Keratinocyte (primary cell): ENCODE measurements around the gene CNTNAP2. TPM values are rescaled to one million over a fixed set of nuclear protein-coding genes. Genes with fewer than 3 reads are reported as not detected.

Experiments
- DNase-seq: peaks from one replicate; pipeline ENCODE4 v3.0.0-alpha.2; 2011; ENCODE audit warnings: low read depth, missing footprints, low spot score
- FAIRE-seq: peaks from 2 replicates; lab custom pipeline; 2011; peaks lifted over from hg19 to GRCh38; lab: Jason Lieb, UNC
- H2AFZ ChIP-seq: 2 replicates; pipeline ENCODE4 v1.6.0; 2012; ENCODE audit warnings: low read length, control low read depth, inconsistent platforms; ENCODE audit not compliant: control insufficient read depth
- H3K27ac ChIP-seq: 2 replicates; pipeline ENCODE4 v1.5.1; 2011; ENCODE audit warnings: low read length; ENCODE audit not compliant: control insufficient read depth, insufficient read depth
- H3K27me3 ChIP-seq: 3 replicates; pipeline ENCODE4 v1.6.0; 2011; ENCODE audit warnings: low read length; ENCODE audit not compliant: control insufficient read depth, insufficient read depth; ENCODE audit errors: extremely low read depth
- H3K36me3 ChIP-seq, 2 experiments: 2 replicates in 1 of 2; 3 replicates in 1 of 2; pipeline ENCODE4 v1.5.1; 2011; ENCODE audit warnings: low read length in 2 of 2, mild to moderate bottlenecking in 1 of 2; ENCODE audit not compliant: control insufficient read depth in 2 of 2, insufficient read depth in 2 of 2; ENCODE audit errors: extremely low read depth in 1 of 2
- H3K4me1 ChIP-seq: 3 replicates; pipeline ENCODE4 v1.5.1; 2011; ENCODE audit warnings: low read length; ENCODE audit not compliant: control insufficient read depth, insufficient read depth; ENCODE audit errors: extremely low read depth
- H3K4me2 ChIP-seq: 3 replicates; pipeline ENCODE4 v1.6.0; 2011; ENCODE audit warnings: low read depth, low read length; ENCODE audit not compliant: control insufficient read depth, insufficient read depth; ENCODE audit errors: extremely low read depth
- H3K4me3 ChIP-seq, 3 experiments: fragments of 200-600 bp in 1 of 3; sonication (generic) in 1 of 3; 2 replicates in 2 of 3; 3 replicates in 1 of 3; pipeline ENCODE4 v1.5.1; 2011 to 2016; ENCODE audit warnings: low read length in 3 of 3, mild to moderate bottlenecking in 3 of 3, control low read depth in 2 of 3, inconsistent platforms in 1 of 3, low read depth in 1 of 3, mixed read lengths in 1 of 3, mixed run types in 1 of 3, moderate library complexity in 1 of 3; ENCODE audit not compliant: control insufficient read depth in 2 of 3, insufficient read depth in 2 of 3; ENCODE audit errors: extremely low read depth in 1 of 3
- H3K79me2 ChIP-seq: 2 replicates; pipeline ENCODE4 v1.6.0; 2012; ENCODE audit warnings: low read length; ENCODE audit not compliant: control insufficient read depth, insufficient read depth
- H3K9ac ChIP-seq: 3 replicates; pipeline ENCODE4 v1.6.0; 2011; ENCODE audit warnings: low read length; ENCODE audit not compliant: control insufficient read depth, insufficient read depth; ENCODE audit errors: extremely low read depth
- H3K9me1 ChIP-seq: 3 replicates; pipeline ENCODE4 v1.6.0; 2011; ENCODE audit warnings: low read length; ENCODE audit not compliant: control insufficient read depth, insufficient read depth; ENCODE audit errors: extremely low read depth
- H3K9me3 ChIP-seq: 2 replicates; pipeline ENCODE4 v1.5.1; 2012; ENCODE audit warnings: low read depth, low read length; ENCODE audit not compliant: control insufficient read depth
- H4K20me1 ChIP-seq: 3 replicates; pipeline ENCODE4 v1.6.0; 2011; ENCODE audit warnings: low read length; ENCODE audit not compliant: control insufficient read depth, insufficient read depth; ENCODE audit errors: extremely low read depth
- EZH2 ChIP-seq: IDR thresholded peaks from one replicate; pipeline ENCODE4 v1.6.1; 2012; ENCODE audit warnings: inconsistent platforms, mild to moderate bottlenecking, low read length, moderate library complexity
- dilution Hi-C: fragments of 300-500 bp; cut with MboI; formaldehyde crosslinking; loops from one replicate; pipeline ENCODE4 v1.7.0; 2020; ENCODE audit warnings: low sequenced_read_pairs; ENCODE audit not compliant: extremely low pct_ligation_motif_present
- polyA plus RNA-seq, 5 experiments: library from polyadenylated mRNA; depleted of rRNA in 3 of 5; stranded (reverse) in 3 of 5; stranded (forward) in 1 of 5; unstranded in 1 of 5; fragments of >200 nt; gene quantifications; 1 replicate in 1 of 5; 2 replicates in 3 of 5; 3 replicates in 1 of 5; pipeline versions ENCODE4 v1.2.1 to v1.2.3, GENCODE V29; 2011 to 2012; ENCODE audit warnings: missing spikeins in 2 of 5, low read depth in 1 of 5, low replicate concordance in 1 of 5
- TF ChIP-seq, protein P1 (sequence below), 3 experiments: IDR thresholded peaks in 1 of 3; conservative IDR thresholded peaks in 1 of 3; optimal IDR thresholded peaks in 1 of 3; 2 replicates in 2 of 3; 3 replicates in 1 of 3; pipeline versions ENCODE3 to v1.5.1; 2011; ENCODE audit warnings: low read length in 3 of 3, mild to moderate bottlenecking in 3 of 3, moderate library complexity in 2 of 3, control low read depth in 1 of 3, inconsistent platforms in 1 of 3; ENCODE audit not compliant: insufficient read depth in 2 of 3; ENCODE audit errors: extremely low read depth in 1 of 3

Gene CNTNAP2
- polyA plus RNA-seq, 1 donor (not counting 4 experiments of a cell fraction or from before 2014, with no cell fraction given): 1.4 TPM

DNA sequence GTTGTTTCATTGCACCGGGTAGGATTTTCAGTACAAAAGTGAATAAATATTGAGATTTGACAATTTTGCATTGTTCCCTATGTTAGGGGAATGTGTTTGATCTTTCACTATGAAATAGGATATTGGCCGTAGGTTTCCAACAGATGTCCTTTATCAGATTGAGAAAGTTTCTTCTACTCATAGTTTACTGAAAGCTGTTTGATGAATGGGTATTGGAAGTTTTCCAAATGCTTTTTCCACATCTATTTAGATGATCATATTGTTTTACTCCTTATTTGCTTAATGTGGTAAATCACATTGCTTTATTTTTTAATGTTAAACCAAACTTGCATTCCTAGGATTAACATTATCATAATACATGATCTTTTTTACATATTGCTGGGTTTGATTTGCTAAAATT lies 2296.1 kb downstream of the CNTNAP2 start:
- dilution Hi-C loops: no loop called here
- no peak overlapping the region for H2AFZ ChIP-seq
- H3K36me3 ChIP-seq: no peaks in the 10 kb centered on the region
- no peaks in the 10 kb centered on the region for H3K27me3 ChIP-seq
- FAIRE-seq (no peak), DNase-seq (no peak)
- no peak for TF ChIP-seq EZH2
- TF ChIP-seq, protein P1, sequence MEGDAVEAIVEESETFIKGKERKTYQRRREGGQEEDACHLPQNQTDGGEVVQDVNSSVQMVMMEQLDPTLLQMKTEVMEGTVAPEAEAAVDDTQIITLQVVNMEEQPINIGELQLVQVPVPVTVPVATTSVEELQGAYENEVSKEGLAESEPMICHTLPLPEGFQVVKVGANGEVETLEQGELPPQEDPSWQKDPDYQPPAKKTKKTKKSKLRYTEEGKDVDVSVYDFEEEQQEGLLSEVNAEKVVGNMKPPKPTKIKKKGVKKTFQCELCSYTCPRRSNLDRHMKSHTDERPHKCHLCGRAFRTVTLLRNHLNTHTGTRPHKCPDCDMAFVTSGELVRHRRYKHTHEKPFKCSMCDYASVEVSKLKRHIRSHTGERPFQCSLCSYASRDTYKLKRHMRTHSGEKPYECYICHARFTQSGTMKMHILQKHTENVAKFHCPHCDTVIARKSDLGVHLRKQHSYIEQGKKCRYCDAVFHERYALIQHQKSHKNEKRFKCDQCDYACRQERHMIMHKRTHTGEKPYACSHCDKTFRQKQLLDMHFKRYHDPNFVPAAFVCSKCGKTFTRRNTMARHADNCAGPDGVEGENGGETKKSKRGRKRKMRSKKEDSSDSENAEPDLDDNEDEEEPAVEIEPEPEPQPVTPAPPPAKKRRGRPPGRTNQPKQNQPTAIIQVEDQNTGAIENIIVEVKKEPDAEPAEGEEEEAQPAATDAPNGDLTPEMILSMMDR (optimal IDR thresholded peaks at IDR 0.05 in 1 of 3, IDR thresholded peaks at IDR 0.05 in 1 of 3, conservative IDR thresholded peaks at IDR 0.05 in 1 of 3; ENCODE audit: extremely low read depth in 1 of 3, insufficient read depth in 2 of 3, low read length in 3 of 3): no peak
- no peaks in the 10 kb centered on the region for H3K4me1 ChIP-seq
- H3K9me1 ChIP-seq: no peaks in the 10 kb centered on the region
- H3K9ac ChIP-seq: no peak overlapping the region
- H3K4me2 ChIP-seq: no peak overlapping the region
- no peaks in the 10 kb centered on the region for H3K79me2 ChIP-seq
- H3K9me3 ChIP-seq: no peaks in the 10 kb centered on the region
- no peaks in the 10 kb centered on the region for H4K20me1 ChIP-seq
- H3K27ac ChIP-seq: no peak overlapping the region
- no peak overlapping the region for H3K4me3 ChIP-seq

- Histone ChIP-seq H3K27ac (no peak overlapping the region), H3K4me1 (no peaks in the 10 kb centered on the region), H4K20me1 (no peaks in the 10 kb centered on the region), H3K79me2 (no peaks in the 10 kb centered on the region), H3K9ac (no peak overlapping the region), H2AFZ (no peak overlapping the region), H3K9me1 (no peaks in the 10 kb centered on the region), H3K27me3 (no peaks in the 10 kb centered on the region), H3K9me3 (no peaks in the 10 kb centered on the region), H3K4me3 (no peak overlapping the region), H3K36me3 (no peaks in the 10 kb centered on the region), H3K4me2 (no peak overlapping the region)
- FAIRE-seq: no peak
- no peak for DNase-seq
- TF ChIP-seq EZH2: no peak
- TF ChIP-seq, protein P1 (optimal IDR thresholded peaks at IDR 0.05 in 1 of 3, IDR thresholded peaks at IDR 0.05 in 1 of 3, conservative IDR thresholded peaks at IDR 0.05 in 1 of 3; ENCODE audit: extremely low read depth in 1 of 3, insufficient read depth in 2 of 3, low read length in 3 of 3): no peak
- dilution Hi-C loops: no loop called here
Measured at GRCh38 chr7:148419856-148420832, 2303.5 kb downstream of the CNTNAP2 start.
